GM13976 (cell line): ENCODE results near the gene ATF7IP.

Experiments used
- DNase-seq: peaks from one replicate; pipeline ENCODE4 v3.0.0; 2012; ENCODE audit warnings: low spot score
- in situ Hi-C: fragments of 300-500 bp; cut with MboI; formaldehyde crosslinking; loops from one replicate; pipeline ENCODE4 v1.12.0; 2022; ENCODE audit warnings: low sequenced_read_pairs, mixed read lengths, inconsistent platforms; ENCODE audit not compliant: unreplicated experiment
- TF ChIP-seq, protein P1 (sequence below): IDR thresholded peaks from 2 replicates; pipeline ENCODE4 v1.5.1; 2012; ENCODE audit warnings: borderline replicate concordance, mild to moderate bottlenecking; ENCODE audit not compliant: insufficient read depth; ENCODE audit errors: extremely low read depth, missing control alignments, control extremely low read depth

ATF7IP gene

DNA sequence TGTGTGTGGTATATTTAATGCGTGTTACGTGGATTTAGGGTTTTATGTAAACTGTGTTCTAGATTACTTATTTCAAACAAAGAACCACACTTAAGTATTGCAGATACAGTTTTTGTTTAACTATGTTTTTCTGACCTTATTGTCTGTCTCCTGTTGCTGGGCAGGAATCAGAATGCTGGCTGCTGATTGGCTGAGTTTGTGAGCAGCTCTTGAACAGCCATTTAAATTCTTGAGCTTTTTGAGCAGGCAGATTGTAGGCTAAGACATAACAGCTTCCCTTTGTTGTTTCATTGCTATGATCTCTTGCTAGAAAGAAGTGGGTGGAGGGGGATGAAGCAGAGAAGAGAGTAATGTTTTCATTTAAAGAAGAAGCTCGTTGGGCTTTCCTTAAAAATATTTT is 52.2 kb downstream of the ATF7IP start:
- no peak for DNase-seq
- in situ Hi-C loops = no loop called here
- TF ChIP-seq, protein P1, sequence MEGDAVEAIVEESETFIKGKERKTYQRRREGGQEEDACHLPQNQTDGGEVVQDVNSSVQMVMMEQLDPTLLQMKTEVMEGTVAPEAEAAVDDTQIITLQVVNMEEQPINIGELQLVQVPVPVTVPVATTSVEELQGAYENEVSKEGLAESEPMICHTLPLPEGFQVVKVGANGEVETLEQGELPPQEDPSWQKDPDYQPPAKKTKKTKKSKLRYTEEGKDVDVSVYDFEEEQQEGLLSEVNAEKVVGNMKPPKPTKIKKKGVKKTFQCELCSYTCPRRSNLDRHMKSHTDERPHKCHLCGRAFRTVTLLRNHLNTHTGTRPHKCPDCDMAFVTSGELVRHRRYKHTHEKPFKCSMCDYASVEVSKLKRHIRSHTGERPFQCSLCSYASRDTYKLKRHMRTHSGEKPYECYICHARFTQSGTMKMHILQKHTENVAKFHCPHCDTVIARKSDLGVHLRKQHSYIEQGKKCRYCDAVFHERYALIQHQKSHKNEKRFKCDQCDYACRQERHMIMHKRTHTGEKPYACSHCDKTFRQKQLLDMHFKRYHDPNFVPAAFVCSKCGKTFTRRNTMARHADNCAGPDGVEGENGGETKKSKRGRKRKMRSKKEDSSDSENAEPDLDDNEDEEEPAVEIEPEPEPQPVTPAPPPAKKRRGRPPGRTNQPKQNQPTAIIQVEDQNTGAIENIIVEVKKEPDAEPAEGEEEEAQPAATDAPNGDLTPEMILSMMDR = no peak

DNA sequence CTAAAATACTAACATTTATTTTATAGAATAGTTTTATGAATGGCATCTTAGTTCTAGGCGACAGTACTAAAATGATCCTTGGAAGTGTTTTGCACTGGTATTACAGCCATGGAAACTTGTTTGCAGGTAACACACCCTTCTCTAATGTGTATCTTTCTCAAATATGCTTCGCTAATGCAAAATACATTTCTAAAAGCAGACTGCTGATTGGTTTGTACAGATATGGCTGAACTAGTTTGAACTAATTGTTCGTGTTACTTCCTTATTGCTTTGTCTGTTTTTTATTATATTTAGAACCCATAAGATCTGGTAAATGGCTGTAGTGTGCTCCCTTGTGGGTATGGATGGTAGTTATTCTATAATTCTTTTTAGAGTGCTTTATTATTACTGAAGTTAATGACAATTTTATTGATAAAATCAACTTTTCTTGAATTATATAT is 53.0 kb downstream of the ATF7IP start:
- TF ChIP-seq, protein P1 = no peak

DNA sequence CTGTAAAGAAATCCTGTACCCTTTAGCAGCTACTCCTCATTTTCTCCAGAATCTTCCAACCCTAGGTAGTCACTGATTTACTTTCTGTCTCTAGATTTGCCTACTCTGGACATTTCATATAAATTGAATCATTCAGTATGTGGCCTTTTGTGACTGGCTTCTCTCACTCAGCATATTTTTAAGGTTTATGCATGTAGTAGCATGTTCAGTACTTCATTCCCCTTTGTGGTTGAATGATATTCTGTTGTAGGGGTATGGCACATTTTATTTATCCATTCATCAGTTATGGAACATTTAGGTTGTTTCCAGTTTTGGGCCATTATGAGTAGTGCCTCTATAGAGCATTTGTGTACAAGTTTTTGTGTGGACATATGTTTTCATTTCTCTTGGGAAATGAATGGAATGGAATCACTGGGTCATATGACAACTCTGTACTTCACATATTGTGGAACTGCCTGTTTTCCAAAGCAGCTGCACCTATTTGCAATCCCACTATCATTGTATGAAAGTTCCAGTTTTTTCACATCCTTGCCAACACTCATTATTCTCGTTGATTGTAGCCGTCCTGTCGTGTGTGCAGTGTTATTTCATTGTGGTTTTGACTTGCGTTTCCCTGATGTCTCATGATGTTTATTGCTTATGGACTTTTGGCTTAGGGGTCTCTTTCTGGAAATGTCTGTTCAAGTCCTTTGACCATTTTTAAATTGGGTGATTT is 57.2 kb downstream of the ATF7IP start:
- TF ChIP-seq, protein P1 = no peak
- in situ Hi-C loops = no loop called here
- no peak for DNase-seq

More for the DNA sequence above, 53.0 kb downstream of the ATF7IP start:
- in situ Hi-C loops = no loop called here
- DNase-seq = no peak

DNA sequence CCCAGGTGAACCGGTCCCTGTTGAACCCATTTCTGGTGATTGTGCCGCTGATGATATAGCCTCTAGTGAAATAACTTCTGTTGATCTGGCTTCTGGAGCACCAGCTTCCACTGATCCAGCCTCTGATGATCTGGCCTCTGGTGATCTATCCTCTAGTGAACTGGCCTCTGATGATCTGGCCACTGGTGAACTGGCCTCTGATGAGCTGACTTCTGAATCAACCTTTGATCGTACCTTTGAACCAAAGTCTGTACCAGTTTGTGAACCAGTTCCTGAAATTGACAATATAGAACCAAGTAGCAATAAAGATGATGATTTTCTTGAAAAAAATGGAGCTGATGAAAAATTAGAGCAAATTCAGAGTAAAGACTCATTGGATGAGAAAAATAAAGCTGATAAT is 59.1 kb downstream of the ATF7IP start:
- in situ Hi-C loops = no loop called here
- no peak for DNase-seq
- TF ChIP-seq, protein P1 = no peak

DNA sequence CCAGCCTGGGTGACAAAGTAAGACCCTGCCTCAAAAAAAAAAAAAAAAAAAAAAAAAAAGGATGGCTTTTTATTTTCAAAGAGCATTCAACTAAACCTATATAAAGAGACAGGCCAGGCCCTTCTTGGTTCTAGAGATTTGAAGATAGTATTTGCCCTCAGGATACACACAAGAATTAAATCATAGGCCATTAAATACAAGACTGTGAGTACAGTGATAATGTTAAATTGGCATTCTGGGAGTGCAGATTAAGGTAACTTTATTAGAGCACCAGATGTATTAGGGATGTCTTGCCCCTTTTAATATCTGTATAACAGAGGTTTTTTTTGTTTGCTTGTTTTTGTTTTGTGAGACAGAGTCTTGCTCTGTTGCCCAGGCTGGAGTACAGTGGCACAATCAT is 61.3 kb downstream of the ATF7IP start:
- TF ChIP-seq, protein P1 = no peak
- no peak for DNase-seq
- in situ Hi-C loops = no loop called here

- TF ChIP-seq, protein P1 = no peak
- DNase-seq = no peak
- in situ Hi-C loops = no loop called here
Observed at GRCh38 chr12:14427929-14428328, 62.4 kb downstream of the ATF7IP start.
